Measurements from ENCODE around the gene PXDN.

PXDN gene

GRCh38 chr2:1743396-1744150 lies 742 bp downstream of the PXDN start:
- peak; percentile 66 for DNase-seq (ENCODE audit: low read depth)
- H3K4me3 ChIP-seq (ENCODE audit: low read depth, low read length) = peak overlapping the region; percentile 66
- no peak for TF ChIP-seq MAX (IDR thresholded peaks at IDR 0.05; ENCODE audit: low read depth, low read length)
- TF ChIP-seq POLR2A (IDR thresholded peaks at IDR 0.05; ENCODE audit: extremely low read depth, insufficient read length) = no peak
- TF ChIP-seq CTCF (IDR thresholded peaks at IDR 0.05; ENCODE audit: low read depth, low read length) = no peak
- TF ChIP-seq MYC (IDR thresholded peaks at IDR 0.05; ENCODE audit: low read depth, low read length) = no peak

- no peak for TF ChIP-seq CTCF (IDR thresholded peaks at IDR 0.05; ENCODE audit: low read depth, low read length)
- TF ChIP-seq MAX (IDR thresholded peaks at IDR 0.05; ENCODE audit: low read depth, low read length) = no peak
- no peak for TF ChIP-seq POLR2A (IDR thresholded peaks at IDR 0.05; ENCODE audit: extremely low read depth, insufficient read length)
- TF ChIP-seq MYC (IDR thresholded peaks at IDR 0.05; ENCODE audit: low read depth, low read length) = no peak
- peak overlapping the region; percentile 66 for H3K4me3 ChIP-seq (ENCODE audit: low read depth, low read length)
- peak; percentile 80 for DNase-seq (ENCODE audit: low read depth)
Measured at GRCh38 chr2:1742681-1743395, 1.5 kb downstream of the PXDN start.

- TF ChIP-seq MYC (IDR thresholded peaks at IDR 0.05; ENCODE audit: low read depth, low read length) (no peak), CTCF (IDR thresholded peaks at IDR 0.05; ENCODE audit: low read depth, low read length) (no peak), MAX (IDR thresholded peaks at IDR 0.05; ENCODE audit: low read depth, low read length) (no peak), POLR2A (IDR thresholded peaks at IDR 0.05; ENCODE audit: extremely low read depth, insufficient read length) (no peak)
- H3K4me3 ChIP-seq (ENCODE audit: low read depth, low read length) = peak overlapping the region; percentile 66
- DNase-seq (ENCODE audit: low read depth) = peak; percentile 44
Measured at GRCh38 chr2:1742301-1742680, 2.0 kb downstream of the PXDN start.

GRCh38 chr2:1741851-1742250 lies 2.5 kb downstream of the PXDN start:
- no peak for DNase-seq (ENCODE audit: low read depth)
- H3K4me3 ChIP-seq (ENCODE audit: low read depth, low read length) = peak overlapping the region; percentile 66
- TF ChIP-seq CTCF (IDR thresholded peaks at IDR 0.05; ENCODE audit: low read depth, low read length) (no peak), POLR2A (IDR thresholded peaks at IDR 0.05; ENCODE audit: extremely low read depth, insufficient read length) (no peak), MAX (IDR thresholded peaks at IDR 0.05; ENCODE audit: low read depth, low read length) (no peak), MYC (IDR thresholded peaks at IDR 0.05; ENCODE audit: low read depth, low read length) (no peak)

- TF ChIP-seq MYC (IDR thresholded peaks at IDR 0.05; ENCODE audit: low read depth, low read length) = no peak
- no peak for TF ChIP-seq CTCF (IDR thresholded peaks at IDR 0.05; ENCODE audit: low read depth, low read length)
- no peak for TF ChIP-seq POLR2A (IDR thresholded peaks at IDR 0.05; ENCODE audit: extremely low read depth, insufficient read length)
- TF ChIP-seq MAX (IDR thresholded peaks at IDR 0.05; ENCODE audit: low read depth, low read length) = no peak
- H3K4me3 ChIP-seq (ENCODE audit: low read depth, low read length) = no peak overlapping the region
- no peak for DNase-seq (ENCODE audit: low read depth)
Measured at GRCh38 chr2:1740716-1741589, 3.4 kb downstream of the PXDN start.
